Small intestine (tissue), 7 donors: ENCODE results near the gene TOPAZ1. TPM values are rescaled to one million over a fixed set of nuclear protein-coding genes. Genes with fewer than 3 reads are reported as not detected.

Experiments used
- DNase-seq, 2 donors: peaks; one replicate each; pipeline versions ENCODE4 v3.0.0 to v3.0.0-alpha.2; 2013
- FAIRE-seq: peaks from 2 replicates; lab custom pipeline; 2012; peaks lifted over from hg19 to GRCh38; lab: Jason Lieb, UNC
- H3K27ac ChIP-seq, 3 donors: one replicate each; pipeline ENCODE4 v1.5.1; 2013; ENCODE audit warnings: low read length in 2 of 3, mild to moderate bottlenecking in 2 of 3, control low read depth in 1 of 3, inconsistent platforms in 1 of 3, low read depth in 1 of 3, moderate library complexity in 1 of 3
- H3K27me3 ChIP-seq, 3 donors: one replicate each; pipeline ENCODE4 v1.6.1; 2013; ENCODE audit warnings: low read length in 3 of 3, inconsistent platforms in 1 of 3; ENCODE audit not compliant: control insufficient read depth in 3 of 3, insufficient read depth in 3 of 3
- H3K36me3 ChIP-seq, 3 donors: one replicate each; pipeline ENCODE4 v1.6.1; 2013; ENCODE audit warnings: low read length in 3 of 3, inconsistent platforms in 1 of 3, low read depth in 1 of 3, mild to moderate bottlenecking in 1 of 3, moderate library complexity in 1 of 3; ENCODE audit not compliant: control insufficient read depth in 3 of 3, insufficient read depth in 2 of 3
- H3K4me1 ChIP-seq, 3 donors: one replicate each; pipeline ENCODE4 v1.6.1; 2013; ENCODE audit warnings: low read length in 2 of 3, inconsistent platforms in 1 of 3, low read depth in 1 of 3, mild to moderate bottlenecking in 1 of 3, moderate library complexity in 1 of 3; ENCODE audit not compliant: control insufficient read depth in 3 of 3, insufficient read depth in 2 of 3
- H3K4me3 ChIP-seq, 3 donors: one replicate each; pipeline ENCODE4 v1.5.1; 2013; ENCODE audit warnings: low read length in 3 of 3, control low read depth in 1 of 3, inconsistent platforms in 1 of 3, low read depth in 1 of 3, mild to moderate bottlenecking in 1 of 3, moderate library complexity in 1 of 3
- H3K9me3 ChIP-seq, 2 donors: one replicate each; pipeline ENCODE4 v1.6.1; 2013; ENCODE audit warnings: low read depth in 1 of 2, low read length in 1 of 2; ENCODE audit not compliant: control insufficient read depth in 2 of 2, insufficient read depth in 1 of 2
- WGBS, 3 donors: extraction: QIAGEN DNeasy Blood & Tissue Kit; methylation state at CpG; one replicate each; pipeline ENCODE4 v1.1.7; 2013; 5-methylcytosine and 5-hydroxymethylcytosine counted together
- polyA plus RNA-seq, 4 donors: library from polyadenylated mRNA; stranded (reverse) in 3 of 4; unstranded in 1 of 4; fragments of 200-250 nt in 3 of 4; fragments of 120-200 nt in 1 of 4; gene quantifications; one replicate each; pipeline versions ENCODE4 v1.2.1 to v1.2.3, GENCODE V29; 2013
- donor health status: healthy with polysubstance abuse.
- donor health status: control.
- donor health status: control.
- donor health status: Bipolar disorder and iron deficiency.
- donor health status: healthy.

TOPAZ1 gene
- polyA plus RNA-seq, 4 donors: not detected

DNA sequence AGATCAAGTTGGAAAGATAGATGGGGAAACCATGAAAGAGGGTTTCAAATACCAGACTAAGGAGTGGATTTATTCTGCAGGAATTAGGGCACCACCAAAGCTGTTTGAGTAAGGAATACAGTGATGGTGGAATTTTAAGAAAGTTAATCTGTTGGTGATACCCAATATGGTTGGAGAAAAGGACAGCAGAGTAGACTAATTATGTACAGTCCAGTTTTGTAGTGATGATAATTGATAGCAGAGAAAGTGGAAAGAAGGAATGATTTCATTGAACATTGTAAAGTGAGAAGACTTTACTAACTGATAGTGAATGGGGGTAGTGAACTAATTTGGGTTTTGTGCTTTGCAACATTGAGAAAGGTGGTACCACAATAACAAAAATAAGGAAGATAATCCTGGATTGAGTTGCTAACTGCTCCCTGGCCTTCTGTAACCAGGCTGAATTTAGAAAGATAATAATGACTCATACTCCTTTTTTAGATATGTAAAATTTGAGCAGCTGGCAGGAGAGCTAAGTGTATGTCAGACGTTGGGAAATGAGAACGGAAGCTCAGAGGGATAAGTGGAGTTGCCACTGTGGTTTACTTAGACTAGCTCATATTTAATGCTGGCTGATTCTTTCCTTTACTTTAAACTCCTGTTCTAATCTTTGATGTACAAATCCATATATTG, 113.8 kb downstream of the TOPAZ1 start:
- Histone ChIP-seq H3K27ac (no peak overlapping the region), H3K27me3 (no peaks in the 10 kb centered on the region), H3K9me3 (no peaks in the 10 kb centered on the region), H3K4me3 (peak overlapping the region in 1 of 3 donors; percentile 15), H3K4me1 (peaks cover 0 to 8% (median 0%) of the 10 kb centered on the region in 3 donors), H3K36me3 (peaks cover 0 to 8% (median 4%) of the 10 kb centered on the region in 3 donors)
- DNase-seq (no peak), FAIRE-seq (no peak)
- WGBS, 3 donors: 46 to 72% (median 61%) methylated on average over 2 of the region's 2 CpGs

- no peak for FAIRE-seq
- DNase-seq: peak in 1 of 2 donors; percentile 18
- Histone ChIP-seq H3K4me3 (no peak overlapping the region), H3K36me3 (peaks cover 0 to 10% (median 4%) of the 10 kb centered on the region in 3 donors), H3K9me3 (no peaks in the 10 kb centered on the region), H3K27me3 (no peaks in the 10 kb centered on the region), H3K4me1 (peaks cover 0 to 8% (median 0%) of the 10 kb centered on the region in 3 donors), H3K27ac (peak overlapping the region in 1 of 3 donors; percentile 8)
- 66 to 81% (median 78%) methylated on average over 3 of the region's 3 CpGs for WGBS, 3 donors
These were observed 117.6 kb downstream of the TOPAZ1 start for GRCh38 chr3:44359146-44359751.

- Histone ChIP-seq H3K4me1 (peaks cover 0 to 8% (median 0%) of the 10 kb centered on the region in 3 donors), H3K9me3 (no peaks in the 10 kb centered on the region), H3K27me3 (no peaks in the 10 kb centered on the region), H3K27ac (peak overlapping the region in 1 of 3 donors; percentile 32), H3K4me3 (no peak overlapping the region), H3K36me3 (peaks cover 0 to 10% (median 0%) of the 10 kb centered on the region in 3 donors)
- WGBS, 3 donors: 23 to 61% (median 45%) methylated on average over 2 of the region's 2 CpGs
- DNase-seq: peak in 1 of 2 donors; percentile 51
- FAIRE-seq: no peak
These were observed 121.9 kb downstream of the TOPAZ1 start for GRCh38 chr3:44363591-44363990.

GRCh38 chr3:44365952-44366351, 124.3 kb downstream of the TOPAZ1 start:
- Histone ChIP-seq H3K36me3 (peaks cover 0 to 4% (median 0%) of the 10 kb centered on the region in 3 donors), H3K27me3 (no peaks in the 10 kb centered on the region), H3K4me1 (no peaks in the 10 kb centered on the region), H3K9me3 (no peaks in the 10 kb centered on the region), H3K27ac (no peak overlapping the region), H3K4me3 (no peak overlapping the region)
- WGBS, 3 donors: 90 to 100% (median 100%) methylated on average over 1 of the region's 1 CpG
- DNase-seq (no peak), FAIRE-seq (no peak)

GRCh38 chr3:44375450-44375849, 133.8 kb downstream of the TOPAZ1 start:
- FAIRE-seq: no peak

More at GRCh38 chr3:44375450-44375849, 133.8 kb downstream of the TOPAZ1 start:
- no peak overlapping the region for H3K27ac ChIP-seq
- peaks cover 0 to 10% (median 0%) of the 10 kb centered on the region in 3 donors for H3K36me3 ChIP-seq
- H3K4me3 ChIP-seq: no peak overlapping the region
- H3K27me3 ChIP-seq: no peaks in the 10 kb centered on the region
- H3K9me3 ChIP-seq: peaks cover 0 to 12% of the 10 kb centered on the region in 2 donors
- WGBS, 3 donors: 65 to 78% (median 77%) methylated on average over 1 of the region's 1 CpG
- no peaks in the 10 kb centered on the region for H3K4me1 ChIP-seq
- DNase-seq: no peak

Other genes with a start within 250 kb of the TOPAZ1 start
- gene TCAIM, start 96.9 kb downstream of the TOPAZ1 start, polyA plus RNA-seq: 10 to 100 TPM; 10.5 to 42.1 (median 16.2) TPM
- gene ZNF445, start 235.8 kb downstream of the TOPAZ1 start, polyA plus RNA-seq: 10 to 100 TPM in 1 of 4 donors, 1 to 10 TPM in 2, under 1 TPM in 1; 0.89 to 15.3 (median 2.7) TPM